Lung (tissue), 12 donors: Measurements from ENCODE around the gene BSN. TPM values are rescaled to one million over a fixed set of nuclear protein-coding genes. Genes with fewer than 3 reads are reported as not detected.
A peak's percentile ranks its signal among the peaks of the same experiment; 100 is the strongest.

Experiments
- ATAC-seq: fragments of 200-7000 bp; cut with Tn5 transposase; one replicate; pipeline ENCODE4 v1.9.1; 2020; ENCODE audit warnings: moderate number of reproducible peaks; ENCODE audit not compliant: insufficient read depth, low FRiP score
- DNase-seq, 3 donors: peaks; one replicate each; pipeline ENCODE4 v3.0.0-alpha.2; 2013 to 2017
- H3K27ac ChIP-seq, 2 donors: one replicate each; pipeline ENCODE4 v1.5.1; 2013; ENCODE audit warnings: mild to moderate bottlenecking in 2 of 2, moderate library complexity in 2 of 2, control low read depth in 1 of 2, inconsistent platforms in 1 of 2, low read depth in 1 of 2, low read length in 1 of 2
- H3K27me3 ChIP-seq, 3 donors: one replicate each; pipeline ENCODE4 v1.5.1; 2013; ENCODE audit warnings: low read length in 2 of 3; ENCODE audit not compliant: control insufficient read depth in 3 of 3, insufficient read depth in 3 of 3
- H3K36me3 ChIP-seq, 4 donors: one replicate each; pipeline ENCODE4 v1.5.1; 2013; ENCODE audit warnings: low read length in 4 of 4, mild to moderate bottlenecking in 1 of 4, moderate library complexity in 1 of 4; ENCODE audit not compliant: control insufficient read depth in 4 of 4, insufficient read depth in 4 of 4
- H3K4me1 ChIP-seq, 5 donors: one replicate each; pipeline ENCODE4 v1.5.1; 2013; ENCODE audit warnings: low read length in 5 of 5, mild to moderate bottlenecking in 2 of 5, moderate library complexity in 1 of 5; ENCODE audit not compliant: control insufficient read depth in 5 of 5, insufficient read depth in 5 of 5
- H3K4me3 ChIP-seq: one replicate; pipeline ENCODE4 v1.5.1; 2013; ENCODE audit warnings: mild to moderate bottlenecking, control low read depth, moderate library complexity
- H3K9ac ChIP-seq, 2 donors: one replicate each; pipeline ENCODE4 v1.5.1; 2013; ENCODE audit warnings: low read length in 2 of 2, control low read depth in 1 of 2; ENCODE audit not compliant: insufficient read depth in 1 of 2
- H3K9me3 ChIP-seq, 4 donors: one replicate each; pipeline ENCODE4 v1.5.1; 2013; ENCODE audit warnings: low read length in 3 of 4, mild to moderate bottlenecking in 1 of 4, moderate library complexity in 1 of 4; ENCODE audit not compliant: control insufficient read depth in 4 of 4, insufficient read depth in 3 of 4
- WGBS, 2 donors: extraction: QIAGEN DNeasy Blood & Tissue Kit; methylation state at CpG; one replicate each; pipeline ENCODE4 v1.1.7; 2013; 5-methylcytosine and 5-hydroxymethylcytosine counted together
- polyA plus RNA-seq, 2 donors: library from polyadenylated mRNA; stranded (reverse); fragments of 200-250 nt; gene quantifications; one replicate each; pipeline ENCODE4 v1.2.1, GENCODE V29; 2013
- total RNA-seq, 2 donors: library from RNA; depleted of rRNA in 1 of 2; stranded (reverse); fragments of >200 nt in 1 of 2; gene quantifications; one replicate each; pipeline ENCODE4 v1.2.1, GENCODE V29; 2014 to 2021
- TF ChIP-seq, protein P1 (sequence below): IDR thresholded peaks from 2 replicates; pipeline ENCODE4 v1.5.1; 2012; ENCODE audit warnings: mild to moderate bottlenecking; ENCODE audit errors: control extremely low read depth, extremely low read depth
- donor health status: control.
- donor health status: control.
- donor health status: Bipolar disorder and iron deficiency.
- donor health status: healthy.
- donor health status: DM: yes; HTN: yes; CAD: no.

The BSN gene
- total and polyA plus RNA-seq, 4 donors = 0.09 to 0.71 (median 0.47) TPM

DNA sequence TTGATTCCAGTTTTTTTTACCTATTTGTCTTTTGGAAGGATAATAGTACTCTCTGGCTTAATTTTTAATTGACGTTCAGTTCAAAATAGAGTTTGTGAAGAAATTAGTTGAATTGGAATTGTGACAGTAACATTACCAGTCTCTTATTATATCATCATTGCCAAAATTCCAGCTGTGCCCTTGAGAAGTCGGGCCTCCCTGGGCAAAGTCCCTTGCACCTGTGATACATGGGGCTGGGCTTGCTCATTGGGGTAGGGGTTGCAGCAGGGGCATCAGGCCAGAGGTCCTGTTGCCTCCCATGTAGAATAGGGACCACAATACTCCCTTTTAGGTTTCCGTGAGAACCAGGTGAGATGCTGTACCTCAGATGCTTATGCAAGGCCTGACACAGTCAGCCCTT is 92.0 kb downstream of the BSN start:
- H3K9ac ChIP-seq = no peak overlapping the region
- no peak overlapping the region for H3K4me3 ChIP-seq
- no peaks in the 10 kb centered on the region for H3K9me3 ChIP-seq
- no peaks in the 10 kb centered on the region for H3K36me3 ChIP-seq
- DNase-seq (no peak), ATAC-seq (no peak)
- H3K27ac ChIP-seq = no peak overlapping the region
- peaks cover 0 to 8% (median 2%) of the 10 kb centered on the region in 5 donors for H3K4me1 ChIP-seq
- TF ChIP-seq, protein P1, sequence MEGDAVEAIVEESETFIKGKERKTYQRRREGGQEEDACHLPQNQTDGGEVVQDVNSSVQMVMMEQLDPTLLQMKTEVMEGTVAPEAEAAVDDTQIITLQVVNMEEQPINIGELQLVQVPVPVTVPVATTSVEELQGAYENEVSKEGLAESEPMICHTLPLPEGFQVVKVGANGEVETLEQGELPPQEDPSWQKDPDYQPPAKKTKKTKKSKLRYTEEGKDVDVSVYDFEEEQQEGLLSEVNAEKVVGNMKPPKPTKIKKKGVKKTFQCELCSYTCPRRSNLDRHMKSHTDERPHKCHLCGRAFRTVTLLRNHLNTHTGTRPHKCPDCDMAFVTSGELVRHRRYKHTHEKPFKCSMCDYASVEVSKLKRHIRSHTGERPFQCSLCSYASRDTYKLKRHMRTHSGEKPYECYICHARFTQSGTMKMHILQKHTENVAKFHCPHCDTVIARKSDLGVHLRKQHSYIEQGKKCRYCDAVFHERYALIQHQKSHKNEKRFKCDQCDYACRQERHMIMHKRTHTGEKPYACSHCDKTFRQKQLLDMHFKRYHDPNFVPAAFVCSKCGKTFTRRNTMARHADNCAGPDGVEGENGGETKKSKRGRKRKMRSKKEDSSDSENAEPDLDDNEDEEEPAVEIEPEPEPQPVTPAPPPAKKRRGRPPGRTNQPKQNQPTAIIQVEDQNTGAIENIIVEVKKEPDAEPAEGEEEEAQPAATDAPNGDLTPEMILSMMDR = no peak
- 93 to 97% methylated on average over 3 of the region's 3 CpGs for WGBS, 2 donors
- H3K27me3 ChIP-seq = no peaks in the 10 kb centered on the region

DNA sequence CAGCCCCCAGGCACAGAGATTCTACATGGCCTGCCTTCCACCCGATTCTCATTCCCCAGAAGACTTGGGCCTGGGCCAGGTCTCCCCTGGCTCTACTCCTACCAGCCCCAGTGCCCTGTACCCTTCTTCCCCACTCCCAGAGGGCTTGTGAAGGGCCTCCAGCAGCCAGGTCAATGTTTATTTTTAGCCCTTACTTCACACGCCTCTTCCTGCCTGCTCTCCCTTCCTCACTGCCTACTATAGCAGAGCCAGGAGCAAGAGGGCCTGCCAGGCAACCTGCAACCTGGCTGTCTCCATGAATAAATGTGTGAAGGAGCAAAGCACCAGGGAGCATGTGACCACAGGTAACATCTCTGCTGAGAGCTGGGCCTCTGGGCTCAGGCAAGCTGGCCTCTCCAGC is 93.5 kb downstream of the BSN start:
- ATAC-seq = no peak
- 41 to 62% methylated on average over 2 of the region's 2 CpGs for WGBS, 2 donors
- Histone ChIP-seq H3K4me1 (peaks cover 0 to 8% (median 2%) of the 10 kb centered on the region in 5 donors), H3K27me3 (no peaks in the 10 kb centered on the region), H3K9ac (no peak overlapping the region), H3K27ac (peak overlapping the region in 1 of 2 donors; percentile 54), H3K4me3 (no peak overlapping the region), H3K9me3 (no peaks in the 10 kb centered on the region), H3K36me3 (no peaks in the 10 kb centered on the region)
- TF ChIP-seq, protein P1 = no peak
- peak in 2 of 3 donors; percentile 32 to 55 for DNase-seq

DNA sequence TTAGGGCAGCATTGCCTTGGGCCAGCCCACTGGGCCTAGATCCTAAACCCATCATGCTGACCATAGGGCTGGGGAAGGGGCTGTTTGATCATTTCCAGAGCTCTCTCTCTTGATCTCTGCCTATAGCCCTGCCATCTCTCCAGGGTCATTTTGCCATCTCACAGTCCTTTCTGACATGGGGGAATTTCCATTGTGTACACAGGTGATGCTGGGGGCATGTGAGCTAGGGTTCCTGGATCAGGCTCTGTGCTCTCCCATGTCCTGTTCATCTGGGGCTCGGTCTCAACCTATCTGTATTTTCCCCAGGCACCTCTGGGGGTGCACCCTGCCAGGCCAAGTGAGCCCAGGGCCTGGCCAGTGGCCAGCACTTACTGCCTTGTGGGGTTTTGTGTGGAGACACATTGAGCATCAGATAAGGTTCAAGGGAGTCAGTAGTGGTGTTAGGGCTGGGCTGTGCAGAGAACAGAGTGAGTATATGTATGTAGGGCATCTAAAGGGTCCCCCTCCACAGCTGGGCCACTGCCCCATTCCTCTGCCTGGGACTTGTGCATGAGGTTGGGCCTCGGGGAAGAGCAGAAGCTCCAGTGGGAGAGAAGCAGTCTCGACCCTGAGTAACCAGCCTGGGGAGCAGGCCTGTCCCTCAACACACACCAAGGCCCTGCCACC is 94.2 kb downstream of the BSN start:
- Histone ChIP-seq H3K9me3 (no peaks in the 10 kb centered on the region), H3K9ac (no peak overlapping the region), H3K27ac (peak overlapping the region in 1 of 2 donors; percentile 54), H3K4me3 (no peak overlapping the region), H3K36me3 (no peaks in the 10 kb centered on the region), H3K27me3 (no peaks in the 10 kb centered on the region), H3K4me1 (peaks cover 0 to 8% (median 2%) of the 10 kb centered on the region in 5 donors)
- WGBS, 2 donors = 85% methylated on average over 3 of the region's 3 CpGs
- ATAC-seq (no peak), DNase-seq (no peak)
- TF ChIP-seq, protein P1 = no peak

- ATAC-seq = no peak
- DNase-seq = no peak
- Histone ChIP-seq H3K9ac (no peak overlapping the region), H3K27me3 (no peaks in the 10 kb centered on the region), H3K4me1 (peaks cover 0 to 8% (median 2%) of the 10 kb centered on the region in 5 donors), H3K4me3 (no peak overlapping the region), H3K36me3 (no peaks in the 10 kb centered on the region), H3K9me3 (no peaks in the 10 kb centered on the region), H3K27ac (no peak overlapping the region)
- WGBS, 2 donors = 96 to 98% methylated on average over 1 of the region's 1 CpG
- TF ChIP-seq, protein P1 = no peak
Measured at GRCh38 chr3:49649576-49649975, 95.3 kb downstream of the BSN start.
